Fibroblast of peridontal ligament (primary cell): ENCODE measurements around the gene SMCHD1.
"Not testable (repeated sequence)": the region's sequence is repeated elsewhere in the genome, so short reads cannot be mapped to it uniquely, and the experiment has no call there.

ENCODE experiments used
- DNase-seq: peaks from one replicate; pipeline ENCODE4 v3.0.0-alpha.2; 2010; ENCODE audit errors: extremely low read depth

The SMCHD1 gene

DNA sequence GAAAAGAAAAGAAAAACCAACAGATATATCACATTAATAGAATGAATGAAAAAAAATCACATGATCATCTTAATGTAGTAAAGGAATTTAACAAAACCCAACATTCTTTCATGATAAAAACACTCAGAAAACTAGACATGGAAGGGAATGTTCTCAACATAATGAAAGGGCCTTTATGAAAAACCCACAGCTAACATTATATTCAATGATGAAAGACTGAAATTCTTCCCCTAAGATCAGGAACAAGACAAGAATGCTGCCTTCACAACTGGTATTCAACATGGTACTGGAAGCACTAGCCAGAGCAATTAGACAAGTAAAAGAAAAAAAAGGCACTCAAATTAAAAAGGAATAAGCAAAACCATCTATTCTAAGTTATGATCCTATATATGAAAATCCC is 162.8 kb downstream of the SMCHD1 start:
- no peak for DNase-seq

DNA sequence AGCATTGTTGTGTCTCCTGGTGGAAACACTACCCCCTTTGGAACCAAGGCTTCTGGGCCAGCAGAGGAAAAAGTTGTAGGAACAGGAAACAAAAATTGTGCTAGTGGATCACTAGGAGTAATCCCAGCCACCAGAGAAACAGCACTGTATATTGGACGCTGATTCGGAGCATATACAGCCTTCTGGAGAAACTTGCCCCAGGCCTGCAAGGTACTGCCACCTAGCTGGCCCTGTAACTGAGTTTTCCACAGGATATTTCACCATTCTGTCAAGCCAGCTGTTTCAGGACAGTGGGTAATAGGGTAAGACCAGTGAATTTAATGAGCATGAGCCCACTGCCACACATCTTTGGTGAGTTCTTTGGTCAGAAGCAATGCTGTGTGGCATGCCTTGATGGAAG is 166.2 kb downstream of the SMCHD1 start:
- DNase-seq = no peak

DNA sequence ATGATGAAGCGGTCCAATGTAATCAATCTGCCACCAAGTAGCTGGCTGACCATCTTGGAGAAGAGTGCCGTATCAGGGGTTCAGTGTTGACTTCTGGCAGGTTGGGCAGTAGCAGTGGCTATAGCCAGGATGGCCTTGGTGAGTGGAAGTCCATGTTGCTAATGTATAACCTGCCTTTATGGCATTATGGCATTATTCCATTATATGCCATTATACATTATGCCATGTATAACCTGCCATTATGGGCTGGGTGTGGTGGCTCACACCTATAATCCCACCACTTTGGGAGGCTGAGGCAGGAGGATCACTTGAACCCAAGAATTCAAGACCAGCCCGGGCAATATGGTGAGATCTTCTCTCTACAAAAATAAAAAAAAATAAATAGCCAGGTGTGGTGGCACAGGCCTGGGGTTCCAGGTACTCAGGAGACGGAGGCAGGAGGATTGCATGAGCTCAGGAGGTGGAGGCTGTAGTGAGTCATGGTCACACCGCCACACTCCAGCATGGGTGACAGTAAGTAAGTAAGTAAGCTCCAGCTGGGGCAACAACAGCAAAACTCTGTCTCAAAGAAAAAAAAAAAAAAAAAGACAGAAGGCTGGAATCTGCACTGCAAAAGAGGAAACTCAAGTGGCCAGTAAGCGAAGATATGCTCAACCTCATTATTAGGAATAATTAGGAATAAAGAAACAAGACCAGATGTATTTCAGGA is 166.8 kb downstream of the SMCHD1 start:
- DNase-seq = no peak

DNA sequence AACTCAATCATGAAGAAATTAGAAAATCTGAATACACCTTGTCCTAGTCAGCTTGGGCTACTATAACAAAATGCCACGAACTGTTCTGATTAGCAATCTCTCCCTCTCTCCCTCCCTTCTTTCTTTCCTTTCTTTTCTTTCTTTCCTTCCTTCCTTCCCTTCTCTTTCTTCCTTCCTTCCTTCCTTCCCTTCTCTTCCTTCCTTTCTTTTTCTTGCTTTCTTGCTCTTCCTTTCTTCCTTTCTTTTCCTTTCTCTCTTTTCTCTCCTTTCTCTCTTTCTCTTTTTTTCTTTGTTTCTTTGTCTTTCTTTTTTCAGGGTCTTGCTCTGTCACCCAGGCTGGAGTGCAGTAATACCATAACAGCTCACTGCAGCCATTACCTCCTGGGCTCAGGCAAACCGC is 167.7 kb downstream of the SMCHD1 start:
- no peak for DNase-seq

DNA sequence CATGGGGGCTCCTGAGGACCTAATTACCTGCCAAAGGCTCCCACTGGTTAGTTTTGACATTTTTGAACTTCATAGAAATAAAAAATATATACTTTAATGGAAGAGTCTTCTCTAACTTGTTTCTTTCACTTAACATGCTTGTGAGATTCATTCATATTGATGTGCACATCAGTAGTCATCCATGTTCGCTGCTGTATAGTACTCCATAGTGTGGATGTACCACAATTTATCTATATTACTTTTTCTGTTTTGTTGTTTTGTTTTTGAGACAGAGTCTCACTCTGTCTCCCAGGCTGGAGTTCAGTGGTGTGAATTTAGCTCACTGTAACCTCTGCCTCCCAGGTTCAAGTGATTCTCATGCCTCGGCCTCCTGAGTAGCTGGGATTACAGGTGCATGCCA is 168.4 kb downstream of the SMCHD1 start:
- no peak for DNase-seq

DNA sequence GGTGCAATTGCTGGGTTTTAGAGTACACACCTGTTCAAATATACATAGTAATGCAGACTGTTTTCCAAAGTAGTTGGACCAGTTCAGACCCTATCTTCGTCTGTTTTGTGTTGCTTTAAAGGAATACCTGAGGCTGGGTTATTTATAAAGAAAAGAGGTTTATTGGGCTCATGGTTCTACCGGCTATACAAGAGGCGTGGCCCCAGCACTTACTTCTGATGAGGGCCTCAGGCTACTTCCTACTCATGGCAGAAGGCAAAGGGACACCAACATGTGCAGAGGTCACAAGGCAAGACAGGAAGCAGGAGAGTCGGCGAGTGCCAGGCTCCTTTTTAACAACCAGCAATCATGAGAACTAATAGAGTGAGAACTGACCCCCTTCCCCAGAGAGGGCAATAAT is 169.3 kb downstream of the SMCHD1 start:
- no peak for DNase-seq

DNA sequence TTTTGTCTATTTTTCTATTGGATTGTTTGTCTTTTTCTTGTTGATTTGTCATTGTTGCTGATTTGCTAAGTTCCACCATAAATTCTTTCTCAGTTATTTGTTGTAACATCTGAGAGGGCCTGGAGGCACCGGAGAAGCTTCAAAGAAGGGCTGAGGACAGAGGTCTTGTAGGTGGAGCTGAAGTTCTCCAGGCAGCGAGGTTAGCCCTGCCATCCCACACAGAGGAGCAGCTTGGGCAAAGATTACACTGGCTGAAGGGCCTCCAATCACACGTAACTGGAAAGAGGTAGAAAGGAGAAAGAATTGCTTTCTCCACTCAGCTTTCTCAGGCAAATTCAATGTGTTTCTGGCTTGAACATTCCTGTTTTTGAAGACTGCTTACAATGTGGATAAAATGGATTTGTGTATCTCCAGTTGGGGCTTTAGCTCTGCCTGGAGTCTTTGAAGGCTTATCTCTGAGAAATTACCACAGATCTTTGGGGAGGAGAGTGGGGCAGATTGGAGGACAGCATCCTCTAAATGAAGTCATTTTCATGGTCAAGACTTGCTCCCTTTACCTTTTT is 170.2 kb downstream of the SMCHD1 start:
- no peak for DNase-seq

DNA sequence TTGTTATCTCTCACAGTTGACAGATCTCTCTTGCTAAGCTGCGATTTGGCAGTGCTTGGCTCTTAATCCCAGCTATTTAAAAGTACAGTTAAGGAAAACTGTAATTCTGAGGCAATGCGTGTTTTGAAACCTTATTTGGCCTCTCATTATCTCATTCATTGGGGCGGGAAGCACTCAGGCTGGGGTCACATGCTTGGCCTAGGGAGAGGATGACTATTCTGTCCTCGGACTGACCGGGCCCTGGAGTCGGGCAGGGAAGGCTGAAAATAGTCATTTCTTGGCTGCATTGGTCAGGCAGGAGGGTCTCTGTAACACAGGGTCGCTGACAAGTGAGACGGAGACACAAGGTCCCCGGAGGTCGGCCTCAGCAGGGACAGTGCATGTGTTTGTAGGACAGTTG is 171.1 kb downstream of the SMCHD1 start:
- peak; percentile 31 for DNase-seq

DNA sequence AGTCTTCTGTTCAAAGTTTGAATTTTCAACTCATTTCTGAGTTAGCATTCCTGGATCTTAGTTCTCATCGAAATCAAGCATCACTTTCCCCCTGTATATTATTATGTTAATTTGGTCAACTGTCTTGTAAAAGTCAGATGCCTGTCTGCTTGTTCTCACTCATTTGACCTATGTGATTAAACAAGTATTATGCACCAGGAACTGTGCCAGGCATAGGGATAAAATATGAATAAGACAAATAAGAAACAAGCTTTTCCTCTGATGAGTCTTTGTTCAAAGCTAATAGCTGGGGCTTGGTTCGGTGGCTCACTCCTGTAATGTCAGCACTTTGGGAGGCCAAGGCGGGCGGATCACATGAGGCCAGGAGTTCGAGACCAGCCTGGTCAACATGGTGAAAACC is 171.5 kb downstream of the SMCHD1 start:
- no peak for DNase-seq

DNA sequence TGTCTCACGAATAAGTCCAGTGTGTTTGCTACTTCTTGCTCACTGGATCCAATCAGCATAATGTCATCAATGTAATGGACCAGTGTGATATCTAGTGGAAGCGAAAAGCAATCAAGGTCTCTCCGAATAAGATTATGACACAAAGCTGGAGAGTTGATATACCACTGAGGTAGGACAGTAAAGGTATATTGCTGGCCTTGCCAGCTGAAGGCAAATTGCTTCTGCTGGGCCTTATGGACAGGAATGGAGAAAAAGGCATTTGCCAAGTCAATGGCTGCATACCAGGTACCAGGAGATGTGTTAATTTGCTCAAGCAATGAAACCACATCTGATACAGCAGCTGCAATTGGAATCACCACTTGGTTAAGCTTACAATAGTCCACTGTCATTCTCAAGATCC is 180.6 kb downstream of the SMCHD1 start:
- DNase-seq = not testable (repeated sequence)

DNA sequence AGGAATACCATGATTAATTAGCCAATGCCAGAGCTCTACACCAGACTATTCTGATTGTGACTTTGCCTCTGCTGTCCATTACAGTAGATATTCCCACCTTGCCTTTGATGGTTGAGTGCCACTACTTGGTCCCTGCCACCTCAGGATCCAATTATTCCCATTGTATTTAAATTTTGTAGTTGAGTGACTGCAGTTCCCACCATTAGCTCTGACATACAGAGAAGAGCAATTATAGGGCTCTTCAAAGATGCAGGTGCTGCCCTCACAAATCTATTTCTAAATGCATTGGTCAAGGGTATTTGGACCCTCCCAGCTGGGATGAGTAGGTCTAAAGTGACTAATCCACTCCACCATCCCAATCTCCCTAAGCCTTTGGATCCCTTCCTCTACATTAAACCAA is 181.8 kb downstream of the SMCHD1 start:
- not testable (repeated sequence) for DNase-seq

DNA sequence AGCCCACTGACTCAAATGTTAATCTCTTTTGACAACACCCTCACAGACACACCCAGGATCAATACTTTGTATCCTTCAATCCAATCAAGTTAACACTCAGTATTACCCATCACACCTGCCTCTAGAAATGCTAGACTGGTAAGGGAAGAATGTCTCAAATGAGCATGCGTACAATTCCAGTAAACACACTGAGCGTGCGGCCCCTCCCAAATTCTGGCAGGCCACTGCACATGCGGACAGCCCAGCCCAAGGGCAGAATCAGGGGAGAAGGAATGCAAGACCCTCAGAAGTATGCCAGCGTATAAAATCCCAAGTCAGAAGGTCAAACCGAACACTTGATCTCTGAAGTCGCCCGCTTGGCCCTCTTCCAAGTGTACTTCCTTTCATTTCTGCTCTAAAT is 183.7 kb downstream of the SMCHD1 start:
- DNase-seq = no peak

DNA sequence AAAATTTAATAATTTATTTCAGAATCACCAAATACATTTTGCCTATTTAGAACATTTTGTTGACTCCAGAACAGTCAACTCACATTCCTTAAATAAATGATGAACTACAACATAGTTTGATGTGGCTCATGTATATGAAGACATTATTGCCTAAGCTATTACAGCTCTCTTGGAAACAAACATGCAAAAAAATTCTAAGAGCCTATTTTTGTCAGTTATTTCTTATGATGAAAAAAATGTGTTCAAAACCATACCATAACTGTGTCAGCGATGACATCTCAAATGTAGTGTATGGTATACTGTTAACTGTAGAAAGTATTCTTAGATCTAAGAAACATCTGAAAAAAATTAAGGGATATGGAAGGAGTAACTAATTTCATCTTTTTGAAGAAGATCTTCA is 185.0 kb downstream of the SMCHD1 start:
- DNase-seq = no peak

DNA sequence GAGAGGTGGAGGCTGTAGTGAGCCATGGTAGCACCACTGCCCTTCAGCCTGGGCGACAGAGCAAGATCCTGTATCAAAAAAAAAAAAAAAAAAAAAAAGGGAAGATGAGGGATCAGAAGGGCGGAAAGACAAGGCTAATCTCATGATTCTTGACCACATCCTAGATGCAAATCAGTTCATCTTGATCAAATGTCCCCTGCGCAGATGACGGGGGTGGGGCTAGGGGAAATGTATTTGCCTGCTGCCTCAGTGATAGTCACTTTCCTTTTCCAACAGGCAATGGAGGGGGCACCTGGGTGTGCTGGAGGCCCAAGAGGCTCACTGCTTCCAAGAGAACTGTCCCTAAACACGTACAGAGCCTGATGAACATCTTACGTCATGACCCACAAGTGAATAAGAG is 187.6 kb downstream of the SMCHD1 start:
- no peak for DNase-seq

DNA sequence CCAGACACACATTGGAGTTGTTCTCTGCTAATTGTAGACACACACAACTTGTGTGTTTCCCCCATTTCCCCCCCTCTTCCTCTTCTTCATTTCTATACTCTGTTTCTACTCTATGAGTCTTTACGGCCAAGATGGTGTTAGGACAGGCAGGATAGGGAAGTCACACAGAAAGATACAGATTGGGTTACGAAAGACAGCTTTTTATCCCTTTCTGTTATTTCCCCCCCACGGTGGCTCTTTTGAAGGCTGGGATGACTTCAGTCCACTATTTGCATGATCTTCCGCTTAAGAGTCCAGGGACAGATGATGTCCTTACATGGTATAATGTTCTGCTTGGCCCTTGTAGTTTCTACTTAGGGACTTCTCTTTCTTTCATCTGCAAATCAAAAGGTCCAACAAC is 189.6 kb downstream of the SMCHD1 start:
- no peak for DNase-seq

DNA sequence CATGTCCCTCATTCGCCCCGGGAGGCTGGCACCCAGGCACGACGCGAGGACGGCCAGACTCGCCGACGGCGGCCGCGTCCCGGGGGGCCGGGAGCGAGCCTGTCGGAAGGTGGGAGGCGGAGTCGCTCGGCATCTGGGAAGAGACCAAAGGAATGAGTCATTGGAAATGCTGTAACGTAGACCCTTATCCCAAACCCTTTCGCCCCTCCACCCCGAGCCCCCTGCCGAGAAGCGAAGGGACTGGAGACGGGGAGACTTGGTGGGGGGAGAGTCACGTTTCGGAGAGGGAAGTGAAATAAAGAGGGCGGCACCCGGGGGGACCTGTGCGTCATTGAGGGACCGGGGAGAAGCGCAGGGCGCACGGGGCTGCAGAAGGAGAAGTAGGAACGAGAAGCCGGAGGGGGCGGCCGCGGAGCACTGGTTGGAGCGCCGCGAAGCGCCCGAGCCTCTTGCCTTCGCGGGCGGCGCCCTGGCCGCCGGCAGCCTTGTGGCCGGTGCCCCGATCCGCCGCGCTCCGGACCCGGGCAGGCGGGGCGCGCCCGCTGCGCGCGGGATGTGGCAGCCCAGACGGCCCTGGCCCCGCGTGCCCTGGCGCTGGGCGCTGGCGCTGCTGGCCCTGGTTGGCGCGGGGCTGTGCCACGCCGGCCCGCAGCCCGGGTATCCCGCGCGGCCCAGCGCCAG is 191.2 kb downstream of the SMCHD1 start, which contains the start of gene EMILIN2:
Gene EMILIN2, plus strand, starts transcription at position 371 of the 681 bp plus-strand sequence. Its CDS starts 183 bp downstream, at position 554.
- peak; percentile 17 for DNase-seq

DNA sequence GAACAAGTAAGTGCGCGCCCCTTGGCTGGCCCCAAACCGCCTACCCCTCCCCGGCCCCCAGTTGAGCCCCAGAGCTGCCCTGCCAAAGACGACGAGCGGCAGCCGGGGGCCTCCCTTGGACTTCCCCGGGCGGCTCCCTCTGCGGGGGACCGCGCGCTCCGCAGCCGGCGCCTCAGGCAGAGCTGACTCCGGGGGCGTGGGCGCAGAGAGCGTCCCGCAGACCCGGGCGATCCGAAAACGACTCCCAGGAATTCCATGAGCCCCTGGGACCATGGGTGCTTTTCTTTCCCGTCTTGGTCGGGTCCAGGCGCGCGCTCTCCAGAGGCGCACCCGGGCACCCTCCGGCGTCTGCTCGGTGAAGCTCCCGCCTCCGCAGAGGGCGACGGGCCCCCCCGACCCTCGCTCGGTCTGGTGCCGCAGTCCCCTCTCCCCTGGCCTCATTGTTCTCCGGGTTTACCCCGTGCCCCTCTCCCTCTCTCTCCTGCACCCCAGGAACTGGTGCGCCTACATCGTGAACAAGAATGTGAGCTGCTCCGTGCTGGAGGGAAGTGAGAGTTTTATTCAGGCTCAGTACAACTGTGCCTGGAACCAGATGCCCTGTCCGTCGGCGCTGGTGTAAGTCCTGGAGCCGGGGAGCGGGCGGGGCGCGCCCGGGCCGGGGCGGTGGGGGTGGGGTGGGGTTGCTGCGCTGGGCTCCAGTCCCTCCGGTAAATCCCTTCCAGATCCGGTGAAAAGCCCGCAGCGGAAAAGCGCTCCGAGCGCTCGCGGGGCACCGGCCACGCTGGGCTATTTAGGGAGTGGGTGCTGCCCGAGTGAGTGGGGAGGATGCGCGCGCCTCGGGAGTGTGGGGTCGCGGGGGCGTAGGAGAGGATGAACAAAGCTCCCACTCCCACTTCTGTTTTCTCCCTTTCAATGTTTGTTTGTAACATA is 192.1 kb downstream of the SMCHD1 start:
- DNase-seq = peak; percentile 26

DNA sequence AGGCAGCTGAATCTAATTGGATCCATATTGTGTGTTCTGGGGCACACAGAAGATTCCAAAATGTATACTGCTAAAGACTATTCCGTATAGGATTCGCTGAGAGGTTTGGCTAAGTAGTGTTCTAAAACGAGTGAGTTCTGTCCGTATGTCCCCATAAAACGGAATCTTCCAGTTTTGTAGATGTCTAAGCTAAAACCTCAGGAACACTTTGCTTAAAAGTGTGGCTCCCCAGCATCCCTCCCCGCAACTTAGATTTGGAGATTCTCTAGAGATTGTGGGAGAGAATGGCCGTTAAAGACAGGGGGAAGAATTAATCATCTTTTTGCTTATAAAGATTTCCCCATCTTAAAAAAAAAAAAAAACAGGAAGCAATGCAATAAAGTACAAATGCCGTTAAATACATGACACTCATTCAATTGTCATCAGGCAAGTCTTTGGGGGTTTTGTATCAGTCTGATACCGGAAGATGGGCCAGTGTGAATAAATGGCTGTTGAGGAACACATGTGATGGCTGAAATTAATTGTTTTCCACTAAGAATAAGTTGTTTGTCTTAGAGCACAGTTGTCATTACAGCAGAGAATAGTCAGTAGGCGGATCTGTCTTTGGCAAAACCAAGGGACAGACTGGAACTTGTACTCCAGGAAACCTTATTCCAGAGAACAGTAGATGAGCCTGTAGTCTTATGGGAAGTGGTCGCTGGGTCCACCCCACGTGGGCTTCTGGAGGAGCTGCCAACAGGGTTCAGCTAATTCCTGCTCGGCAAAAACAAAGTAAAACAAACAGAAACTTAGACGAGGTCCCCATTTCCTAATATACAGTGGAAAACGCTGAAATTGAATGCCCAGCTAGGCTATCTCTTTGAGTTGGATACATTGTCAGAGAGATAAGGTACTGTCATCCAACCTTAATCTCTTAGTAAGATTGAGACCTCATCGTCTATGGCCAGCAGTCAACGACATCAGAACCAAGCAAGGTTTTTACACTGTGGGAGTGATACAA is 193.0 kb downstream of the SMCHD1 start:
- peak; percentile 16 for DNase-seq

DNA sequence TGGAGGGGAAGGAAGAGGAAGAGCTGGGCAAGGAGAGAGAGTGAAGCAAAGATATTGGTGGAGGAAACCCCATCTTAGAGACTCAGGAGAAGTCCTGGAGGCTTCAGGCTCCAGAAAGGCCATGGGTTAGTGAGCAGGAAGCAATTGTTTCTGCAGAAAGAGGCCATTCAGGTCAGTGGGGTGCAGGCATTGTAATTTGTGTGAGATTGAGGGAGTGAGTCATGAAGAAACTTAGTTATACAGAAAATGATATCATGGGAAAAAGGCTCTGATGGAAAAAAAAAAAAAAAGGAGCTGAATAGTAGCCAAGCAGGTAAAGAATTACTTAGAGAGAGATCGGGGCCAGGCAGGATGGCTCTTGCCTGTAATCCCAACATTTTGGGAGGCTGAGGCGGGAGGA is 195.3 kb downstream of the SMCHD1 start:
- no peak for DNase-seq

DNA sequence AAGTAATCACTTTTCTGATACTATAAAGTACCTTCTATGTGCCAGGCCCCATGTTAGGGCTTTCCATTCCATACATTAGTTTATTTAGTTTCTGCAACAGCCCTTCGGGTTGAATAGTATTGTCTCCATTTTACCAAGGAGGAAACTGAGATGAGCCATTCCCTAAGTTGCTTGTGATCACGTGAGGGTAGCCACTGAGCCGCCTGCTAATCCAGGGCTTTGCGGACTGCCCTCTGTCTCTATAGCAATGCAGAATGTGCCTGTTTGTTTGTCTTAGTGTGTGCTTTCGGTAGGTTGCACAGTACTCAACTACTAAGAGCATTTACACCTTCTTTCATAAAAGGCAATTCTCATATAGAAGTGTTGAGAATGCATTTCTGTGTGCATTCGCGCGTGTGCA is 196.2 kb downstream of the SMCHD1 start:
- DNase-seq = no peak

DNA sequence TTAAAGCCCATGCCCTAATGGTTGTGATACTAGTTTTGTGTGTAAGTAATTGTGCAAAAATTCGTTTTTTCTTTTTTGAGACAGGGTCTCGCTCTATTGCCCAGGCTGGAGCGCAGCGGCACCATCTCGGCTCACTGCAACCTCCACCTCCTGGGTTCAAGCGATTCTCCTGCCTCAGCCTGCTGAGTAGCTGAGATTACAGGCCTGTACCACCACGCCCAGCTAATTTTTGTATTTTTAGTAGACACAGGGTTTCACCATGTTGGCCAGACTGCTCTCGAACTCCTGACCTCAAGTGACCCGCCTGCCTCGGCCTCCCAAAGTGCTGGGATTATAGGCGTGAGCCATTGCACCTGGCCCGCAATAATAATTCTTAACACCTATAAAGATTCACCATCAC is 196.9 kb downstream of the SMCHD1 start:
- DNase-seq = not testable (repeated sequence)
